GM12878 (cell line): Measurements from ENCODE around the gene KLHL5.

Experiments
- CEBPB ChIP-seq, 2 experiments: fragments of 150-350 bp in 1 of 2; IDR thresholded peaks; 2 replicates each; pipeline ENCODE4 v1.6.1; 2012 to 2014; ENCODE audit warnings: low read depth in 2 of 2, low read length in 2 of 2, borderline replicate concordance in 1 of 2, inconsistent platforms in 1 of 2
- CTCF ChIP-seq, 3 experiments: IDR thresholded peaks in 2 of 3; conservative IDR thresholded peaks in 1 of 3; 2 replicates each; pipeline ENCODE4 v1.5.1; 2011; ENCODE audit warnings: low read depth in 3 of 3, low read length in 3 of 3, mild to moderate bottlenecking in 3 of 3, control low read depth in 2 of 3, moderate library complexity in 2 of 3, inconsistent platforms in 1 of 3, mixed read lengths in 1 of 3; ENCODE audit not compliant: control insufficient read depth in 2 of 3, insufficient read depth in 1 of 3; ENCODE audit errors: extremely low read depth in 1 of 3
- ELK1 ChIP-seq: IDR thresholded peaks from 2 replicates; pipeline ENCODE4 v1.6.1; 2012; ENCODE audit warnings: low read depth, low read length, improper control_type of control experiment
- MXI1 ChIP-seq: fragments of 150-350 bp; IDR thresholded peaks from 2 replicates; pipeline ENCODE4 v1.6.1; 2011; ENCODE audit warnings: low read depth, mild to moderate bottlenecking, inconsistent platforms, low read length, improper control_type of control experiment
- RUNX3 ChIP-seq: IDR thresholded peaks from 2 replicates; pipeline ENCODE4 v1.6.1; 2012; ENCODE audit warnings: low read length, inconsistent platforms
- ZBED1 ChIP-seq: IDR thresholded peaks from 2 replicates; pipeline ENCODE4 v1.6.1; 2016; ENCODE audit warnings: borderline replicate concordance

- TF ChIP-seq ZBED1 = no peak
- no peak for TF ChIP-seq MXI1
- TF ChIP-seq ELK1 = no peak
- TF ChIP-seq CEBPB (IDR thresholded peaks at IDR 0.05; ENCODE audit: borderline replicate concordance in 1 of 2, low read depth in 2 of 2, low read length in 2 of 2) = no peak
- TF ChIP-seq RUNX3 = no peak
- TF ChIP-seq CTCF (IDR thresholded peaks at IDR 0.05 in 2 of 3, conservative IDR thresholded peaks at IDR 0.05 in 1 of 3; ENCODE audit: control insufficient read depth in 2 of 3, extremely low read depth in 1 of 3, insufficient read depth in 1 of 3, low read depth in 3 of 3, low read length in 3 of 3) = no peak
Observed at GRCh38 chr4:39053983-39054382, 8.0 kb upstream of the KLHL5 start.
